GM12878 (cell line): ENCODE measurements around the gene MAGI1. TPM values are rescaled to one million over a fixed set of nuclear protein-coding genes. Genes with fewer than 3 reads are reported as not detected.

ENCODE experiments used
- ATAC-seq: fragments of 200-7000 bp; cut with Tn5 transposase; 3 replicates; pipeline ENCODE4 v1.9.1; 2020; ENCODE audit warnings: mild to moderate bottlenecking, moderate library complexity
- BruUV-seq: library from RNA; stranded (reverse); fragments of 400-500 nt; replicated peaks from 2 replicates; lab custom pipeline; 2021; lab: Mats Ljungman, UMichigan
- CTCF ChIA-PET: fragments of 300-600 bp; sonication (Branson Sonifier 250); formaldehyde crosslinking; extraction: SDS; loops from one replicate; lab custom pipeline; 2021; ENCODE audit warnings: inconsistent platforms; lab: Yijun Ruan, JAX
- POLR2A ChIA-PET: fragments of 350-600 bp; formaldehyde crosslinking; extraction: SDS; loops from one replicate; lab custom pipeline; 2021; ENCODE audit warnings: inconsistent platforms; lab: Charles Lee
- RAD21 ChIA-PET: fragments of 300-600 bp; sonication (Branson Sonifier 250); formaldehyde crosslinking; loops from one replicate; lab custom pipeline; 2023; ENCODE audit warnings: antibody characterized with exemption; ENCODE audit not compliant: unreplicated experiment; lab: Charles Lee
- SMC1A ChIA-PET: fragments of 300-600 bp; sonication (Branson Sonifier 250); formaldehyde crosslinking; loops from one replicate; lab custom pipeline; 2023; ENCODE audit not compliant: unreplicated experiment, uncharacterized antibody; lab: Charles Lee
- DNase-seq: peaks from one replicate; pipeline ENCODE4 v3.0.0-alpha.2; 2011; ENCODE audit warnings: low read depth, low spot score
- FAIRE-seq: peaks from 3 replicates; lab custom pipeline; 2011; peaks lifted over from hg19 to GRCh38; lab: Jason Lieb, UNC
- H2AFZ ChIP-seq: 2 replicates; pipeline ENCODE4 v1.6.0; 2011; ENCODE audit warnings: low read depth, low read length, control low read depth; ENCODE audit not compliant: control insufficient read depth
- H3K27ac ChIP-seq: 2 replicates; pipeline ENCODE4 v1.5.1; 2011; ENCODE audit warnings: control low read depth; ENCODE audit not compliant: control insufficient read depth, insufficient read depth
- H3K27me3 ChIP-seq, 2 experiments: replicated peaks in 1 of 2; 2 replicates each; pipeline versions ENCODE4 v1.6.0 to v1.6.1; 2011; ENCODE audit warnings: low read length in 1 of 2; ENCODE audit not compliant: control insufficient read depth in 2 of 2, insufficient read depth in 2 of 2
- H3K36me3 ChIP-seq, 2 experiments: 2 replicates each; pipeline ENCODE4 v1.5.1; 2011; ENCODE audit warnings: low read length in 1 of 2; ENCODE audit not compliant: control insufficient read depth in 2 of 2, insufficient read depth in 2 of 2
- H3K4me1 ChIP-seq: 2 replicates; pipeline ENCODE4 v1.6.1; 2011; ENCODE audit warnings: mild to moderate bottlenecking, low read length, moderate library complexity, mixed read lengths; ENCODE audit not compliant: control insufficient read depth, insufficient read depth
- H3K4me2 ChIP-seq: 2 replicates; pipeline ENCODE4 v1.6.0; 2011; ENCODE audit warnings: control low read depth; ENCODE audit not compliant: control insufficient read depth, insufficient read depth
- H3K4me3 ChIP-seq: fragments of 200-600 bp; sonication (generic); 2 replicates; pipeline ENCODE4 v1.5.1; 2016
- H3K79me2 ChIP-seq: 2 replicates; pipeline ENCODE4 v1.6.0; 2011; ENCODE audit warnings: low read length; ENCODE audit not compliant: control insufficient read depth, insufficient read depth
- H3K9ac ChIP-seq: 2 replicates; pipeline ENCODE4 v1.8.0; 2011; ENCODE audit warnings: low read length, control low read depth, mixed read lengths; ENCODE audit not compliant: control insufficient read depth, insufficient read depth
- H3K9me3 ChIP-seq: replicated peaks from 3 replicates; pipeline ENCODE4 v1.5.1; 2011; ENCODE audit warnings: mild to moderate bottlenecking, low read length; ENCODE audit not compliant: control insufficient read depth, insufficient read depth
- H4K20me1 ChIP-seq: 2 replicates; pipeline ENCODE4 v1.6.0; 2011; ENCODE audit not compliant: control insufficient read depth, insufficient read depth
- CBFB ChIP-seq: IDR thresholded peaks from 2 replicates; pipeline ENCODE4 v1.6.1; 2016; ENCODE audit warnings: antibody characterized with exemption, low read depth
- CHD2 ChIP-seq: IDR thresholded peaks from 2 replicates; pipeline ENCODE4 v1.6.1; 2011; ENCODE audit warnings: low read depth, low read length, improper control_type of control experiment, borderline replicate concordance
- MEF2B ChIP-seq: fragments of 450-650 bp; IDR thresholded peaks from 2 replicates; pipeline ENCODE4 v1.6.1; 2018; ENCODE audit warnings: mild to moderate bottlenecking, moderate library complexity; ENCODE audit not compliant: partially characterized antibody, poor library complexity, severe bottlenecking
- POU2F2 ChIP-seq: IDR thresholded peaks from 3 replicates; pipeline ENCODE4 v1.6.1; 2011; ENCODE audit warnings: low read depth, mild to moderate bottlenecking, low read length, borderline replicate concordance
- USF2 ChIP-seq: IDR thresholded peaks from 2 replicates; pipeline ENCODE4 v1.6.1; 2011; ENCODE audit warnings: low read depth, low read length, improper control_type of control experiment, borderline replicate concordance
- ZNF592 ChIP-seq: fragments of 450-650 bp; IDR thresholded peaks from 2 replicates; pipeline ENCODE4 v1.6.1; 2017; ENCODE audit warnings: mild to moderate bottlenecking, moderate library complexity
- WGBS: methylation state at CpG from one replicate; pipeline ENCODE4 v1.1.6; 2016; ENCODE audit warnings: low lambda C conversion rate; ENCODE audit not compliant: insufficient replicate concordance, insufficient coverage; ENCODE audit errors: missing lambda C conversion rate; 5-methylcytosine and 5-hydroxymethylcytosine counted together
- in situ Hi-C: fragments of 300-500 bp; cut with MboI; formaldehyde crosslinking; loops from 9 replicates; pipeline ENCODE4 v1.14.3; 2018; ENCODE audit warnings: mixed read lengths
- intact Hi-C: fragments of 100-400 bp; cut with micrococcal nuclease; formaldehyde crosslinking; loops from one replicate; pipeline ENCODE4 v1.14.2; 2022; ENCODE audit not compliant: unreplicated experiment
- polyA plus RNA-seq, 11 experiments: library from polyadenylated mRNA; depleted of rRNA in 4 of 11; unstranded in 6 of 11; stranded (reverse) in 5 of 11; fragments of >200 nt; fragmentation: Nextera tagmentation in 4 of 11; fragmentation: Illumina TruSeq in 1 of 11; extraction: Ambion mirVana in 4 of 11; extraction: Trizol in 1 of 11; gene quantifications; 1 replicate in 1 of 11; 2 replicates in 10 of 11; pipeline versions ENCODE4 v1.2.1 to v1.2.3, GENCODE V29; 2011 to 2016; ENCODE audit warnings: inconsistent platforms in 2 of 11, missing spikeins in 2 of 11, low read depth in 1 of 11
- total RNA-seq, 4 experiments: library from RNA; depleted of rRNA in 3 of 4; stranded (reverse); fragments of >200 nt in 3 of 4; fragmentation: Illumina TruSeq in 1 of 4; extraction: Trizol in 1 of 4; gene quantifications; 2 replicates each; pipeline versions ENCODE4 v1.2.1 to v1.2.3, GENCODE V29; 2013 to 2021

MAGI1 gene
- total and polyA plus RNA-seq, 10 of the 15 experiments (the other 5 are each of a cell fraction or from before 2014, with no cell fraction given), result 0.02 to 3.3 (median 0.29) TPM; not detected in 1

GRCh38 chr3:65869798-65870197, 168.9 kb downstream of the MAGI1 start:
- DNase-seq (no peak), FAIRE-seq (no peak), ATAC-seq (no peak)
- TF ChIP-seq ZNF592 (no peak), USF2 (no peak), CHD2 (no peak), CBFB (no peak), POU2F2 (no peak), MEF2B (no peak)
- no peak overlapping the region for H3K27ac ChIP-seq
- WGBS, result 51% methylated on average over 9 of the region's 9 CpGs
- BruUV-seq, result no TSS peak
- no peaks in the 10 kb centered on the region for H3K27me3 ChIP-seq
- POLR2A ChIA-PET, result no interaction called here
- no peak overlapping the region for H2AFZ ChIP-seq
- no peaks in the 10 kb centered on the region for H3K79me2 ChIP-seq
- H3K9me3 ChIP-seq, result no peaks in the 10 kb centered on the region
- no peak overlapping the region for H3K4me3 ChIP-seq
- intact Hi-C loops, result no loop called here
- SMC1A ChIA-PET, result interaction anchor here (0.6 kb wide), 1 partner anchor 16 kb away, joined by 3 read pairs; no protein-coding TSS in a partner anchor
- no peaks in the 10 kb centered on the region for H3K36me3 ChIP-seq
- H3K9ac ChIP-seq, result no peak overlapping the region
- CTCF ChIA-PET, result no interaction called here
- RAD21 ChIA-PET, result no interaction called here
- no peak overlapping the region for H3K4me2 ChIP-seq
- H4K20me1 ChIP-seq, result no peaks in the 10 kb centered on the region
- no peaks in the 10 kb centered on the region for H3K4me1 ChIP-seq
- in situ Hi-C loops, result no loop called here
